GM18861 (cell line): Measurements from ENCODE around the gene SLC7A10.
"Not testable (repeated sequence)": the region's sequence is repeated elsewhere in the genome, so short reads cannot be mapped to it uniquely, and the experiment has no call there.

Source experiments
- ATAC-seq: cut with Tn5 transposase; IDR thresholded peaks from one replicate; pipeline ENCODE4 v1.9.1; 2021; ENCODE audit not compliant: unreplicated experiment

SLC7A10 gene

DNA sequence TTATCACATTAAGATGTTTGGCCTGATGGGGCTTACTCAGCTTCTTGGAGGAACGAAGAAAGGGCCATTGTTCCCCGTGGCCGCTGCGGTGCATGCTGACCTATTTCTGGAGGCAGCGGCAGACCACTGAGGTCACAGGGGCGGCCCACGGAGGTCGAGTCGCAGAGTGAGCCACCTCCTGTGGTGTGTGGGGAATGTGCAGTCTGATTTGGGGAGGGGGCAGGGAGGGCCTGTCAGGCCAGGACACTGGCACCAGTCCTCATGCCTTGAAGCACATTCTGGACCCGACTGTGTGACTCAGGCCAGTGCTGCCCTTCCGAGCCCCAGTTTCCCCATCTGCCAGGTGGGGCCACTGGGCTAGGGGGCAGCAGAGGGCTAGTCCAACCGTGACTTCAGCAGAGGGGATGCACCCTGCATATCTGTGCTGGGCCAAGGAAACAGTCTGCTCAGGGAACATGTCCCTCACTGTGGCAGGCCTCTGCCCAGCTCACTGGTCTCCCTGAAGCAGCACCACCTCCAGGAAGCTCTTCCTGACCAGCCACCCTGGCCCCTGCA is 6.3 kb downstream of the SLC7A10 start:
- ATAC-seq, result no peak

DNA sequence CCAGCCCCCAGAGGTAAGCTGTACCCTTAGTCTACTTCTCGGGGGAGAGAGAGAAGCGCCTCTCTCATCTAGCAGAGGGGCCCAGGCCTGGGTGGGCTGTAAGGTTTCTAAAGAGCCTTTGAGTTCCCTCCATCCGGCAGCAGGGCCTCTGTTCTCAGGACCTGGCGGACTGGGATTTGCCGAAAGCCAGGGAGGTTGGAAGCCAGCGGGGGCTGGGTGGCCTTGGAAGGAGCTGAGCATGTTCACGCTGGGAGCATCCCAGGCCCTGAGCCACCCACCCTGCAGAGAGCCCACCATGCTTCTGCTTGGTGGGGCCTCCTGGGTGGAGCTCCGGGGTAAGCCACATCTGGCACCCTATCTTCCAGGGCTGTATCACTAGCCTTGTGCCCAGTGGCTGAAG is 7.8 kb downstream of the SLC7A10 start:
- no peak for ATAC-seq

DNA sequence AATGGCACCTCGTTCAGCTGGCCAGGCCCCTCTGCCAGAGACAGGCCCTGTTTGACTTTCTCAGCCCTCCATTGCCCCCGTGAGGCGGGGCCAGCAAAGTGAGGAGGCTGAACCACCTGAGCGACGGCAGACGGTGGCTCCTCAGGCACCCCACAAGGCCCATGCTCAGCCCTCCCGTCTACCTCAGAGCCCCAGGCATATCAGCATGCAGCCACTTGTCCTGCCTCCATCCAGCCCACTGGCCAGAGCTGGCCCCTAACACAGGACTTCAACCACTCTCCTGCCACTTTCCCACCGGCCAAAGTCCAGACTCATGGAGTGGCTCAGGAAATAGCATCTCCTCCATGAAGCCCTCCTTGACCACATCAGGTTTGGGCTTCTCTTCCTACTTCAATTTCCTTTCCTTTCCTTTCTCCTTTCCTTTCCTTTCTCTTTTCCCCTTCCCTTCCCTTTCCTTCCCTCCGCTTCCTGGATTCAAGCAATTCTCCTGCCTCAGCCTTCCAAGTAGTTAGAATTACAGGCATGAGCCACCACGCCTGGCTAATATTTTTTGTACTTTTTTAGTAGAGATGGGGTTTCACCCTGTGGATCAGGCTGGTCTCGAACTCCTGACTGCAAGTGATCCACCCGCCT is 9.3 kb downstream of the SLC7A10 start:
- ATAC-seq, result no peak

DNA sequence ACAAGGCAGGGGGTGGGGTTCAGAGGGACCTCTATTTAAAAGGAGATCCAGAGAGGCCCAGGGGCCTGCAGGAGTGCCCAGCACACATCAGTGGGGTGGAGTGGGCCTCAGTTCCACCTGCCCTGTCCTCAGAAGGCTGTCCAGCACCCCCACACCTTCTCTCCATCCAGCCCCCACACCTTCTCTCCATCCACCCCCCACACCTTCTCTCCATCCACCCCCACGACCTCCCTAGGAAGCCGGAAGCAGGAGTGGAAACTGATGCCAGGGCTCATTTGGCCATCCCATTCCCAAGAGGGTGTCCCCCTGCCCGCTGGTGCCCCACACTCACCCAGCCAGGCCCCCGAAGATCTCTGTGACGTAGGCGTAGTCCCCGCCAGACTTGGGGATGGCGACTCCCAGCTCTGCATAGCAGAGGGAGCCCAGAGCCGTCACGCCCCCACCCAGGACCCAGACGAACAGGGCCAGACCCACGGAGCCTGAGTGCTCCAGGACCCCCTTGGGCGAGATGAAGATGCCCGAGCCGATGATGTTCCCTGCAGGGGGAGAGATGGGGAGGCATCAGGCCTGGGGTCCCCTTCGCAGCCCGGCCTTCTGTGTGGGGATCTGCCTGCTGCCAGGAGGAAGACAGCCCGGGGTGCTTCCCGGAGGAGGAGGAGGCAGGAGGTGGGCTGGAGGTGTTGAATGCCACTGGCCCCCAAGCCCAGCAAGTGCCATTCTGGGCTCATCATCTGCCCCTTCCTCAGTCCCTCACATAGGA is 10.0 kb downstream of the SLC7A10 start:
- ATAC-seq, result no peak

DNA sequence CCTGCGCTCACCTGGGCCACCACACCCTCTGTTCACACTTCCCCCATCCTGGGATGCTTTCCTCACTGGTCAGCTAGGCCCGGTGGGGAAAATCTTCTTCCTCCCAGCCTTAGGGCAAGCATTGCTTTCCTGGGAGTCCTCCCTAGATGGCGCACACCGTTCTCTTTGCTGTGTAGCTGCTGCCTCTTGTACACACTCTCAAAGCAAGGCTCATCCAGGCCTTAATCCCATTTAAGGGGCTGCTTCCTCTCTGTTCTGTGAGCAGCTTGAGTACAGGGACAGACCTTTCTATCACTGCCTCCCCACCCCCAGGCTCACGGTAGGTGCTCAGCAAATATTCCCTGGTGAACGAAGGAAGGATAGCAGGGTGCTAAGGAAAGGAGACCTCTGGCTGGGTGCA is 11.1 kb downstream of the SLC7A10 start:
- no peak for ATAC-seq

DNA sequence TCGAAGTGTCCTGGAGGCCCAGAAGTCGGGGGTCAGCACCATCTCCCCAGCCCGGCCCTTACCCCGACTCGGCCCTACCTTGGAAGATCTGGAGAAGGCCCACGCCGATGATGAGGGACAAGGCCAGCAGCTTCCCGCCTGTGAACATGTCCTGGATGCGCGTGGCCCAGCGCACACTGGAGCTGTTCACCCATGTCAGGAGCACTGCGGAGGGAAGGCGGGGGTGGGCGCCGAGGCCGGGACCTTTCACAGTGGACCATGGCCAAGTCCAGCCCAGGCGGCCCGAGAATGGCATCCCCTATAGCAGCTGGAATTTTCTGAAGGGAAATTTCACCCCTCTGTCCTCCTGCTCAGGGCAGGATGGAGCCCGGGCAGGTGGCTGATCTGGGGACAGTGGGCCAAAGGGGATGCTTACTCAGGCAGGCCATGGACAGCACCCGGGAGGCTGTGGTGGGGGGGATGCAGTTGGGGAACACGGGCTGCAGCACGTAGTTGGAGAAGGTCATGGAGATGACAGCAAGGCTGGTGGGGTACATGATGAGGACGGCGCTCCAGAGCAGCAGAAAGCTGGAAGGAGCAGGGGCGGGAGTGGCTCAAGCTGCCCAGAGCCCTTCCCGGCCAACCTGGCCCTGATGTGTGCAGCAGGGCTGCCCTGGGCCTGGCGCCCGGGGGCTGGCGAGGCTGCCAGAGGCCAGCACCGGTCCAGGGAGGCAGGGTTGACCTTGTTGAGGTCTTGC is 13.0 kb downstream of the SLC7A10 start:
- no peak for ATAC-seq

DNA sequence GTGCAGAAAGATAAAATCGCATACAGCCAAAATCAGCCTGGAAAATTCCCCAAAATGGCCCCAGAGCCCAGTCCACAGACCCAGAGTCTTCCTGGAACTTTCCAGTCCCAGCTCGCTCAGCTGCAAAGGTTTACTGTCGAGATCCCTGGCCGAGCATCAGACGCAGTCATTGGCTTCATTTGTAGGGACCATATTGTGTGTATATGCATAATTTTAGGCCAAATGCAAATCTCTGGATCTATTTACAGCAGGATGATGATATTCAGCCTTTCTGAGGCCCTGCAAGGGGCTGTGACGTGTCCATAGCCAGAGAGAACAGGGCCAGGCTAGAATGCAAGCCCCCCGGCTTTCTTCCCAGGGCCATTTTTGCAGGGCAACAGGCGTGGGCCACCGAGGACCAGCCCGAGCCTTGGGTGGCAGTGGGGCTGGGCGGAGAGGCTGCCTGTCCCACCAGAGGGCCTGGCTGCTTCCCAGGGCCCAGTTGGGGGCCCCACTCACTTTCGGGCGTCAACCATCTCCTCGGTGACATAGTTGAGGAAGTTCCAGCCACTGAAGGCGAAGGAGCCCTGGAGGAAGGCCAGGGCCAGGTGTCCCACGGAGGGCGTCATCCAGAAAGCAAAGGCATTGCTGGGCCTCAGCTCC is 13.7 kb downstream of the SLC7A10 start:
- ATAC-seq, result no peak

DNA sequence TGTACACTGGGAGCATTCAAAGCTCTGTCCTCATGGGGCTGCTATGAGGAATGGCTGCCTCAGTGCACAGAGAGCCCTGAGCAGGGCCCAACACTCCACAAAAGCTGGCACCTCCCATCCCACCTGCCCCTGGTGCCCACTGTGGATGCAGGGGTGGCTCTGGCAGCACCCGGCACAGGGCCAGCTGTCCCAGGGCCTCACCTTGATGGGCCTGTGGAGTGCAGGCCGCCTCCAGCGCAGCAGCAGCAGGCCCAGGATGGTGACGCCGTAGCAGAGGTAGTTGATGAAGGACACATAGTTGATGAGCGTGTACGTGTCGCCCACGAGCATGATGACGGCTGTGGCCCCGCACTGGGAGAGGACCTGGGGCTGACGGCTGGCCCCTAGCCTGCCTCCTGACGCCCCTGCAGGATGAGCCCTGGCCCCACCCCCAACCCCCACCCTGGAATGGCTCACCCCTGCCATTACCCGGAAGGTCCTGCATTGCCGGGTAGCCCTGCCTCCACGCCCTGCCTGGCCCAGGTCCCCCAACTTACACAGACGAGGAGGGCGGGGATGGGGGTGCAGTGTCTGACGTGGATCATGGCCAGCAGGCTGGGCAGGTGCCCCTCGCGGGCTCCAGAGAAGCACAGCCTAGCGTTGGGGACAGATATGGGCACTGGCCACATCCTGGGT is 15.2 kb downstream of the SLC7A10 start:
- ATAC-seq, result no peak

DNA sequence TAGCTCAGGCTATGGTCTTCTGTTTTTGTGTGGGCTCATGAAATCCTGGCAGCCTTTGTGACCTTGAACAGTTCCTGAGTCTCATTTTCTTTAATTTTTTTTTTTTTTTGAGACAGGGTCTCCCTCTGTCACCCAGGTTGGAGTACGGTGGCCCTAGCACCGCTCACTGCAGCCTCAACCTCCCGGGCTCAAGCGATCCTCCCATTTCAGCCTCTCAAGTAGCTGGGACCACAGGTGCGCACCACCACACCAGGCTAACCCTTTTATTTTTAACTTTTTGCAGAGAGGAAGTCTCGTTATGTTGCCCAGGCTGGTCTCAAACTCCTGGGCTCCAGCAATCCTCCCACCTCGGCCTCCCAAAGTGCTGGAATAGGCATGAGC is 15.8 kb downstream of the SLC7A10 start:
- ATAC-seq, result not testable (repeated sequence)

DNA sequence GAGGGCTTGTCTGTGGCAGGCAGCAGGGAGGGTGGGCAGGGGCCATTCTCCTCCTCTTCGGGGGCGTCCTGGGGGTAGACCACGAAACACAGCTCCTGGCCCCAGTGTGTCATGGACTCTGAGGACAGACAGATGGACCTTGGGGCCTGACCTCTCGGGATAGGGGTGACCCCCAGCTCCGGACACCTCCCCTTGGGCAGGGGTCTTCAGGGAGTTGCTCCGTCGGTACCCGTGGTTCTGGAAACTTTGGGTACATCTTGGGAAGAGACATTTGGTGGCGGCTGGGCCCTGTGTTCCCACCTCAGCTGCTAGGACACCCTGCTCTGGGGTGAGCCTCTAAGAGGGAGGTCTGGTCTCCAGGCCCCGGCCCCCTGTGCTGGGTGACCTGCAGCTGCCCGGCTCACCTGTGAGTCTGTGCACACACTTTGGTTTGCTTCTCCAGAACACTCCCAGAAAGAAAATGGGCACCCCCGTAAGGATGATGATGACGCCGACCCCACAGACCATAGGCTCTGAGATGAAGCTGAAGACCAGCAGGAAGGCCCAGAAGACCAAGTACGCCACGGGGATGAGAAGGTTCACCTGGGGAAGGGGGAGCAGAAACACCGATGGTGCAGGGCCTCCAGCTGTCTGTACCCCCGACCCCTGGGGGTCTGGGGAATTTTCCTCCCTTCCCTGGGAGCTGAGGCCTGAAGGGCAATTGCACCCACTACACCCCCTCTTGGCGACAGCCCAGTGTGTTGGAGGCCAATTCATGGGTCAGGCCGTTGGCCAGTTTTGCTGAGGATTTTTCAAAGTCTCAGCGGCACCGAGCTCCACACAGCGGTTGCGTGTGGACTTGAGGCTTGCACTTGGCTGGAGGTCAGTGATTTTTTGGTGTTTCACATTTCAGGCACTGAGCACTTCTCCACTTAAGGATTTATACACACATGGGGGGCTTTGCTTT is 16.5 kb downstream of the SLC7A10 start:
- no peak for ATAC-seq

DNA sequence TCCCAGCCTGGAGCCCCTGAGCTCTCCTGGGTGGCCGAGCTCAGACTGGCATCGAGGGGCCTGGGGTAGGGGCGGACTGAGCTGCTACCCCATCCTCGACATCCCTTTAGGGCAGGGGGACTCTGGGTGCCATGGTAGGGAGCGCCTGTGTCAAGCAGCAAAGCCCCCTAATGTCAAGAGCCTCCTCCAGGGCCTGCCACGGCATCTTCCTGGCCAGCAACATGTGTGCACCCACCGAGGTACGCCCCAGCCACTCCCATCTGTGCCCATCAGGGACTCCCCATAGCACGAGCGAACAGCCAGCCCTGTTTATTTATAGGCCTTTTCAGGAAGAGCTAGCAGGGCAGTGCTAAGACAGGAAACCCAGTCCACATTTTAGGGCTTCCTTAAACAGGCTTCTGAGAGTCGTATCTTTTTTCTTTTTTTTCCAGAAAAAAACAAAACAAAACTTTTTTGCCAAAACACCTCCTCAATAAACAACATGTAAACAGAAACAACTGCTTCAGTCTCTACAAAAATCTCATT is 17.2 kb downstream of the SLC7A10 start:
- no peak for ATAC-seq

DNA sequence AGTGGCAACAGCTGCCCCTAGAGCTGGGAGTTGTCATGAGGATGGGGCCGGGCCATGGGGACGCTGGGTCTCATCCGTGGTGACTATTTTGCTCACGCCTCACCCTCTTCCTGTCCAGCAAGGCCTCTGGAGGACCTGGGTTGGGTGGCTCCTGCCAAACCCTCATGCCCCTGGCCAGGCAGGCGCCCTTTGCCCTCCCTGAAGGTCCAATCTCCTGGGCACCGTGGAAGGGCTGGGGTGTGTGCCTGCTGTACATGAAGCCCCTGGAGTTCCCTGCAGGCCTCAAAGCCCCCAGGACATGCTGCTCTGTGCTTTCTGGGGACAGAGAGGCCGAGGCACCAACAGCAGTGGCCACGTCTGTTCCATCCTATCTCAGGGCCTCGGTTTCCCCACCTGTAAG is 17.7 kb downstream of the SLC7A10 start:
- no peak for ATAC-seq

DNA sequence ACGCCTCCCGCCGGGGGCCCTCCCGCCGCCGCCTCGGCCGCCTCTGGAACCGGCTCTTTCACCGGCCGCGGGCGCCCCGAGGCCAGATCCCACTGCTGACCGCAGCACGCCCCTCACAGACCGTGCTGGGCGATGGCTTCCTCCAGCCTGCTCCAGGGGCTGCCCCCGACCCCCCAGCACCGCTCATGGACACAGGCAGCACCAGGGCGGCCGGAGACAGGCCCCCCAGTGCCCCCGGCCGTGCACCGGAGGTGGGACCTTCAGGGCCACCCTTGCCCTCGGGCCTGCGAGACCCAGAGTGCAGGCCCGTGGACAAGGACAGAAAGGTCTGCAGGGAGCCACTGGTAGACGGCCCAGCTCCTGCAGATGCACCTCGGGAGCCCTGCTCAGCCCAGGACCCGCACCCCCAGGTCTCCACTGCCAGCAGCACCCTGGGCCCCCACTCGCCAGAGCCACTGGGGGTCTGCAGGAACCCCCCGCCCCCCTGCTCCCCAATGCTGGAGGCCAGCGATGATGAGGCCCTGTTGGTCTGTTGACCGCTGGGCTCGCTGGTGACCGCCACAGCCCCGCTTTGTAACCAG is 18.5 kb downstream of the SLC7A10 start:
- ATAC-seq, result no peak

DNA sequence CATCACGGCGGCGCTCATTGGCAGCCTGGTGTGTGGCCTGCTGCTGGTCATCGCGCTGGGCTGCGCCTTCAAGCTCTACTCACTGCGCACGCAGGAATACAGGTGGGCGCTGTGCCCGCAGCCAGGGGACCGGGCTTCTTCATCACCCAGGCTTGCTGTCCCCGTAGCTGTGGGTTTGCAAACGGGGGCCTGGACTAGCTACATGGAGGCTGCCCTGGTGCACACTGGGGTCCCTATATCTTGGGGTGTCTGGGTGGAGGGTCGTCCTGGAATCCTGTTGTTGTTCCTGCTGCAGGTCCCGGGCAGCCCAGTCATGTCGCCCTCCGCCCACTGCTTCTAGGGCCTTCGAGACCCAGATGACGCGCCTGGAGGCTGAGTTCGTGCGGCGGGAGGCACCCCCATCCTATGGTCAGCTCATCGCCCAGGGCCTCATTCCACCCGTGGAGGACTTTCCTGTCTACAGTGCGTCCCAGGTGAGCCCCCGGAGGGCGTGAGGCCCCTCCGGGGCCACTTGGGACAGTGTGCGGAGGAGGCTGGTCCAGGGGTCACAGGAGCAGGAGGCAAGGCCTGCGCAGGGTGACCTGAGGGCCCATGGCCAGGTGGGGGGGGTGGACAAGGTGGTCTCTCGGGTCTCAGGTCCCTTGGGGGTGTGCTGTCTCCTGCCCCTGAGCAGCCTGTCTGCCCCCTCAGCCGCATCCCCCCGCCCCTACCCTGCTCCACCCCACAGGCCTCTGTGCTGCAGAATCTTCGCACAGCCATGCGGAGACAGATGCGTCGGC is 19.2 kb downstream of the SLC7A10 start:
- ATAC-seq, result no peak

DNA sequence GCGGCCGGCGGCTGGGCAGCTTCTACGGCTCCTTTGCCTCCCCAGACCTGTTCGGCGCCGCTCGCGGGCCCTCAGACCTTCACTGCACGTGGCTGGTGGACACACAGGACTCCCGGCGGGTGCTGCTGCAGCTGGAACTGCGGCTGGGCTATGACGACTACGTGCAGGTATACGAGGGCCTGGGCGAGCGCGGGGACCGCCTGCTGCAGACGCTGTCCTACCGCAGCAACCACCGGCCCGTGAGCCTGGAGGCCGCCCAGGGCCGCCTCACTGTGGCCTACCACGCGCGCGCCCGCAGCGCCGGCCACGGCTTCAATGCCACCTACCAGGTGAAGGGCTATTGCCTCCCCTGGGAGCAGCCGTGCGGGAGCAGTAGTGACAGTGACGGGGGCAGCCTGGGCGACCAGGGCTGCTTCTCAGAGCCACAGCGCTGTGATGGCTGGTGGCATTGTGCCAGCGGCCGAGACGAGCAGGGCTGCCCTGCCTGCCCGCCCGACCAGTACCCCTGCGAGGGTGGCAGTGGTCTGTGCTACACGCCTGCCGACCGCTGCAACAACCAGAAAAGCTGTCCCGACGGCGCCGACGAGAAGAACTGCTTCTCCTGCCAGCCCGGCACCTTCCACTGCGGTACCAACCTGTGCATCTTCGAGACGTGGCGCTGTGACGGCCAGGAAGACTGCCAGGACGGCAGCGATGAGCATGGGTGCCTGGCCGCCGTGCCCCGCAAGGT is 20.0 kb downstream of the SLC7A10 start:
- no peak for ATAC-seq

DNA sequence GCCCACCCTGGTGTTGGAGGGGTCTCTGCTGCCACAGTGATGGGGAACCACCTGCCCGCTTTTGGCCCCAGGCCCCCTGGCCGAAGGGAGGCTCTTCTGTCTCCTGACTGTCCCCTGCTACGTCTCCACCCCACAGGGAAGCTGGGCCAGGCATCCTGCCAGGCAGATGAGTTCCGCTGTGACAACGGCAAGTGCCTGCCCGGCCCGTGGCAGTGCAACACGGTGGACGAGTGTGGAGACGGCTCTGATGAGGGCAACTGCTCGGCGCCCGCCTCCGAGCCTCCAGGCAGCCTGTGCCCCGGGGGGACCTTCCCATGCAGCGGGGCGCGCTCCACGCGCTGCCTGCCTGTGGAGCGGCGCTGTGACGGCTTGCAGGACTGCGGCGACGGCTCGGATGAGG is 20.5 kb downstream of the SLC7A10 start:
- no peak for ATAC-seq

DNA sequence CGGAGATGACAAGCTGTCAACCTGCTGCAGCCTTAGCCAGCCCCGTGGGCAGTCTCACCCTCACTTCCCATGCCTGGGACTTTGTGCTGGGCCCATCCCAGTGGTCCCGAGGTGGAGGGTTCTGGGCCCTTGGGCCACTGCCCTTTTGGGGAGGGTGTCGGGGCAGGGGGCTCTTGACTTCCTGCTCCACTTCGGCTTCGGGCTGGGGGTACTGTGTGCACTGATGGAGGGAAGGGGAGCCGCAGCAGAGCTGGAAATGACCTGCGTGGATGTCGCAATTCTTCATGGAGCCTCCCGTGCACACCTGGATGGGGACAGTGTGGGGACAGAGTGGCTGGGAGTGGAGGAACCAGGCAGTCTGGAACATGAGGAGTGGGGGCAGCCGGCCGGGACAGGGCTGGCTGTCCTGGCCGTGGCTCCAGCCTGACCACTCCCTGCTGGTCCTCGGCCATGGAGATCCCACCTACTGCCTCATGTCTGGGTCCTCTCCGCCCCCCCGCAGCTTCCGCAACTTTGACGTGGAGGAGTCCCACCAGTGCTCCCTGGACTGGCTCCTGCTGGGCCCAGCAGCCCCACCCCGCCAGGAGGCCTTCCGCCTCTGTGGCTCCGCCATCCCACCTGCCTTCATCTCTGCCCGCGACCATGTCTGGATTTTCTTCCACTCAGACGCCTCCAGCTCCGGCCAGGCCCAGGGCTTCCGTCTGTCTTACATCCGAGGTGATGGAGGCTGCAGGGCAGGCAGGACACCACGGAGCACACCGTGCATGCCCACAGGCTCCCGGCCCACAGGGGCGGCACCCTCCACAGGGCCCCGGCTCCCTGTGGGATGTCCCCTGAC is 21.3 kb downstream of the SLC7A10 start:
- no peak for ATAC-seq
